ENCODE results near the gene MT4. TPM values are rescaled to one million over a fixed set of nuclear protein-coding genes. Genes with fewer than 3 reads are reported as not detected.

Gene MT4
- total RNA-seq, 1 experiment from 2014 or later, result not detected

GRCh38 chr16:56569971-56570370, 5.1 kb downstream of the MT4 start:
- CTCF ChIA-PET, result no interaction called here
- Mint-ChIP-seq H3K4me1 (no peaks in the 10 kb centered on the region), H3K27me3 (ENCODE audit: low read depth) (peaks cover 5% of the 10 kb centered on the region), H3K36me3 (no peaks in the 10 kb centered on the region), H3K9me3 (peaks cover 7% of the 10 kb centered on the region), H3K4me3 (no peak overlapping the region), H3K27ac (no peak overlapping the region)
- DNase-seq (ENCODE audit: low spot score) (no peak), ATAC-seq (no peak)
- no peak for TF ChIP-seq NR1H2 (CRISPR knock-in tag; IDR thresholded peaks at IDR 0.05)
- POLR2A ChIA-PET, result no interaction called here

DNA sequence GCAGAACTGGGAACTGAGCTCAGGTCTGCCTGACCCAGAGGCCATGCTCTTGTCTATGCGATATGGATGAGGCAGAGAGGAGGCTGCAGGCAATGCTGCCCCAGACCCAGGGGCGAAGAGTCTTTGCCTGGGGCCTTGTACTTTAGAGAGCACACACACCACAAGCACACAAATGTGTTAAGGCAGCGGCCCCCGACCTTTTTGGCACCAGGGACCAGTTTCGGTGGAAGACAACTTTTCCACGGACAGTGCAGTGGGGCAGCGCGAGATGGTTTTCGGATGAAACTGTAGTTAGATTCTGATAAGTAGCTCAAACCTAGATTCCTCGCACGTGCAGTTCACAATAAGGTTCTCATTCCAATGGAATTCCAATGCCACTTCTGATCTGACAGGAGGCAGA, 6.7 kb downstream of the MT4 start:
- CTCF ChIA-PET, result interaction anchor here (0.6 to 1.0 kb wide), 2 partner anchors 29 to 129 kb away, joined by 4 to 5 read pairs; no protein-coding TSS in a partner anchor

GRCh38 chr16:56574625-56575024, 9.8 kb downstream of the MT4 start:
- ChIA-PET POLR2A (no interaction called here), CTCF (no interaction called here)
- ATAC-seq (no peak), DNase-seq (ENCODE audit: low spot score) (no peak)
- Mint-ChIP-seq H3K4me3 (no peak overlapping the region), H3K4me1 (no peaks in the 10 kb centered on the region), H3K27me3 (ENCODE audit: low read depth) (peaks cover 4% of the 10 kb centered on the region), H3K9me3 (peaks cover 11% of the 10 kb centered on the region), H3K27ac (no peak overlapping the region), H3K36me3 (no peaks in the 10 kb centered on the region)
- TF ChIP-seq FOXP4 (CRISPR knock-in tag; IDR thresholded peaks at IDR 0.05) (no peak), ZNF281 (CRISPR knock-in tag; IDR thresholded peaks at IDR 0.05) (no peak), CDX4 (CRISPR knock-in tag; IDR thresholded peaks at IDR 0.05; ENCODE audit: borderline replicate concordance) (no peak), HMGA2 (CRISPR knock-in tag; IDR thresholded peaks at IDR 0.05) (no peak), JAZF1 (CRISPR knock-in tag; IDR thresholded peaks at IDR 0.05) (no peak), TEAD1 (CRISPR knock-in tag; IDR thresholded peaks at IDR 0.05) (no peak), ZNF396 (CRISPR knock-in tag; IDR thresholded peaks at IDR 0.05; ENCODE audit: borderline replicate concordance) (no peak), NR1H2 (CRISPR knock-in tag; IDR thresholded peaks at IDR 0.05) (no peak)

More for the DNA sequence above, 6.7 kb downstream of the MT4 start:
- Mint-ChIP-seq H3K4me1 (no peaks in the 10 kb centered on the region), H3K36me3 (no peaks in the 10 kb centered on the region), H3K9me3 (peaks cover 11% of the 10 kb centered on the region), H3K27me3 (ENCODE audit: low read depth) (peaks cover 9% of the 10 kb centered on the region), H3K27ac (no peak overlapping the region), H3K4me3 (no peak overlapping the region)
- POLR2A ChIA-PET, result no interaction called here
- TF ChIP-seq JAZF1 (CRISPR knock-in tag; IDR thresholded peaks at IDR 0.05) (no peak), CREB1 (CRISPR knock-in tag; IDR thresholded peaks at IDR 0.05) (no peak), ZNF232 (CRISPR knock-in tag; IDR thresholded peaks at IDR 0.05) (no peak), CDX4 (CRISPR knock-in tag; IDR thresholded peaks at IDR 0.05; ENCODE audit: borderline replicate concordance) (no peak), EMX1 (CRISPR knock-in tag; IDR thresholded peaks at IDR 0.05) (no peak), ERG (CRISPR knock-in tag; IDR thresholded peaks at IDR 0.05) (no peak), ESRRA (CRISPR knock-in tag; IDR thresholded peaks at IDR 0.05; ENCODE audit: borderline replicate concordance) (no peak), NR2C2 (CRISPR knock-in tag; IDR thresholded peaks at IDR 0.05) (no peak), SMAD3 (CRISPR knock-in tag; IDR thresholded peaks at IDR 0.05; ENCODE audit: borderline replicate concordance) (no peak)
- TF ChIP-seq, protein P1, sequence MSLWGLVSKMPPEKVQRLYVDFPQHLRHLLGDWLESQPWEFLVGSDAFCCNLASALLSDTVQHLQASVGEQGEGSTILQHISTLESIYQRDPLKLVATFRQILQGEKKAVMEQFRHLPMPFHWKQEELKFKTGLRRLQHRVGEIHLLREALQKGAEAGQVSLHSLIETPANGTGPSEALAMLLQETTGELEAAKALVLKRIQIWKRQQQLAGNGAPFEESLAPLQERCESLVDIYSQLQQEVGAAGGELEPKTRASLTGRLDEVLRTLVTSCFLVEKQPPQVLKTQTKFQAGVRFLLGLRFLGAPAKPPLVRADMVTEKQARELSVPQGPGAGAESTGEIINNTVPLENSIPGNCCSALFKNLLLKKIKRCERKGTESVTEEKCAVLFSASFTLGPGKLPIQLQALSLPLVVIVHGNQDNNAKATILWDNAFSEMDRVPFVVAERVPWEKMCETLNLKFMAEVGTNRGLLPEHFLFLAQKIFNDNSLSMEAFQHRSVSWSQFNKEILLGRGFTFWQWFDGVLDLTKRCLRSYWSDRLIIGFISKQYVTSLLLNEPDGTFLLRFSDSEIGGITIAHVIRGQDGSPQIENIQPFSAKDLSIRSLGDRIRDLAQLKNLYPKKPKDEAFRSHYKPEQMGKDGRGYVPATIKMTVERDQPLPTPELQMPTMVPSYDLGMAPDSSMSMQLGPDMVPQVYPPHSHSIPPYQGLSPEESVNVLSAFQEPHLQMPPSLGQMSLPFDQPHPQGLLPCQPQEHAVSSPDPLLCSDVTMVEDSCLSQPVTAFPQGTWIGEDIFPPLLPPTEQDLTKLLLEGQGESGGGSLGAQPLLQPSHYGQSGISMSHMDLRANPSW (CRISPR knock-in tag; conservative IDR thresholded peaks at IDR 0.05; ENCODE audit: low read depth), result no peak
- TF ChIP-seq, protein P2, sequence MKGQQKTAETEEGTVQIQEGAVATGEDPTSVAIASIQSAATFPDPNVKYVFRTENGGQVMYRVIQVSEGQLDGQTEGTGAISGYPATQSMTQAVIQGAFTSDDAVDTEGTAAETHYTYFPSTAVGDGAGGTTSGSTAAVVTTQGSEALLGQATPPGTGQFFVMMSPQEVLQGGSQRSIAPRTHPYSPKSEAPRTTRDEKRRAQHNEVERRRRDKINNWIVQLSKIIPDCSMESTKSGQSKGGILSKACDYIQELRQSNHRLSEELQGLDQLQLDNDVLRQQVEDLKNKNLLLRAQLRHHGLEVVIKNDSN (CRISPR knock-in tag; IDR thresholded peaks at IDR 0.05), result no peak
- TF ChIP-seq, protein P3, sequence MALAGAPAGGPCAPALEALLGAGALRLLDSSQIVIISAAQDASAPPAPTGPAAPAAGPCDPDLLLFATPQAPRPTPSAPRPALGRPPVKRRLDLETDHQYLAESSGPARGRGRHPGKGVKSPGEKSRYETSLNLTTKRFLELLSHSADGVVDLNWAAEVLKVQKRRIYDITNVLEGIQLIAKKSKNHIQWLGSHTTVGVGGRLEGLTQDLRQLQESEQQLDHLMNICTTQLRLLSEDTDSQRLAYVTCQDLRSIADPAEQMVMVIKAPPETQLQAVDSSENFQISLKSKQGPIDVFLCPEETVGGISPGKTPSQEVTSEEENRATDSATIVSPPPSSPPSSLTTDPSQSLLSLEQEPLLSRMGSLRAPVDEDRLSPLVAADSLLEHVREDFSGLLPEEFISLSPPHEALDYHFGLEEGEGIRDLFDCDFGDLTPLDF (CRISPR knock-in tag; IDR thresholded peaks at IDR 0.05), result no peak
- ATAC-seq, result no peak
- DNase-seq (ENCODE audit: low spot score), result no peak

Data from WTC11 (cell line).